Measurements from ENCODE around the gene PPP1R12B. TPM values are rescaled to one million over a fixed set of nuclear protein-coding genes. Genes with fewer than 3 reads are reported as not detected.
"Not testable (repeated sequence)": the region's sequence is repeated elsewhere in the genome, so short reads cannot be mapped to it uniquely, and the experiment has no call there.

Gene PPP1R12B
- total and polyA plus RNA-seq, 4 donors = 6.0 to 122 (median 22.0) TPM

- WGBS, 2 donors = 90 to 92% methylated on average over 2 of the region's 3 CpGs
- ATAC-seq (ENCODE audit: insufficient read depth, low FRiP score); H3K9me3 ChIP-seq (ENCODE audit: control insufficient read depth in 4 of 4, insufficient read depth in 3 of 4, low read length in 3 of 4): not testable (repeated sequence)
Observed at GRCh38 chr1:202467381-202467780, 118.9 kb downstream of the PPP1R12B start.

DNA sequence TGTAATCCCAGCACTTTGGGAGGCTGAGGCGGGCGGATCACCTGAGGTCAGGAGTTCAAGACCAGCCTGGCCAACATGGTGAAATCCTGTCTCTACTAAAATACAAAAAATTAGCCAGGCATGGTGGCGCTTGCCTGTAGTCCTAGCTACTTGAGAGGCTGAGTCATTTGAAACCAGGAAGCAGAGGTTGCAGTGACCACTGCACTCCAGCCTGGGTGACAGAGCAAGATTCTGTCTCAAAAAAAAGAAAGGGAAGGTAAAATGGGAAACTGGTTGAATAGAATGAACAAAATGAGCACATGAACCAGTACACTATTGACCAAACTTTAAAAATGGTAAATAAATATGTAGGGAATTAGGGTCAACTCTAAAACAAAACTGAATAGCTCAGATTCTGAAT, 120.2 kb downstream of the PPP1R12B start:
- not testable (repeated sequence) for H3K4me3 ChIP-seq; H3K27me3 ChIP-seq (ENCODE audit: control insufficient read depth in 3 of 3, insufficient read depth in 3 of 3, low read length in 2 of 3); H3K9me3 ChIP-seq (ENCODE audit: control insufficient read depth in 4 of 4, insufficient read depth in 3 of 4, low read length in 3 of 4); DNase-seq; ATAC-seq (ENCODE audit: insufficient read depth, low FRiP score); H3K36me3 ChIP-seq (ENCODE audit: control insufficient read depth in 4 of 4, insufficient read depth in 4 of 4, low read length in 4 of 4); H3K9ac ChIP-seq (ENCODE audit: insufficient read depth in 1 of 2, low read length in 2 of 2); H3K4me1 ChIP-seq (ENCODE audit: control insufficient read depth in 5 of 5, insufficient read depth in 5 of 5, low read length in 5 of 5)
- H3K27ac ChIP-seq (ENCODE audit: low read depth in 1 of 2, low read length in 1 of 2) = peak overlapping the region in 1 of 2 donors; percentile 72
- 78 to 82% methylated on average over 3 of the region's 3 CpGs for WGBS, 2 donors

More at GRCh38 chr1:202467381-202467780, 118.9 kb downstream of the PPP1R12B start:
- not testable (repeated sequence) for H3K4me1 ChIP-seq (ENCODE audit: control insufficient read depth in 5 of 5, insufficient read depth in 5 of 5, low read length in 5 of 5); H3K4me3 ChIP-seq; H3K36me3 ChIP-seq (ENCODE audit: control insufficient read depth in 4 of 4, insufficient read depth in 4 of 4, low read length in 4 of 4); DNase-seq; H3K27me3 ChIP-seq (ENCODE audit: control insufficient read depth in 3 of 3, insufficient read depth in 3 of 3, low read length in 2 of 3); H3K27ac ChIP-seq (ENCODE audit: low read depth in 1 of 2, low read length in 1 of 2); H3K9ac ChIP-seq (ENCODE audit: insufficient read depth in 1 of 2, low read length in 2 of 2)

DNA sequence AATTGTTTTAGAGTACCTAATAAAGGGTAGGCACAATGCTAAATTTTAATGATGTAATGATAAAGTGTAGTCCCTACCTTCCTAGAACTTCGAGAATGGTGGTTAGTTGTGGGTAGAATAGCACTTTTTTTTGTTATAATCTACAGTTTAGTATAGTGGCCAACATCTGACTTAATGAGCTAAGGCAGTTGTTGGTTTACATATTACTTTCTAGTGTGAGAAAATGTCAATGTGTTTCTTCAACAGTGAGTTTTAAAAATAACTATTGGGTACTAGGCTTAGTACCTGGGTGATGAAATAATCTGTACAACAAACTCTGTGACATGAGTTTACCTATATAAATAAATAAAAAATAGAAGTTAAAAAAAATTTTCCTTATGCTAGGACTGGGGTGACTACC, 120.6 kb downstream of the PPP1R12B start:
- not testable (repeated sequence) for H3K9me3 ChIP-seq (ENCODE audit: control insufficient read depth in 4 of 4, insufficient read depth in 3 of 4, low read length in 3 of 4); H3K4me3 ChIP-seq; H3K27me3 ChIP-seq (ENCODE audit: control insufficient read depth in 3 of 3, insufficient read depth in 3 of 3, low read length in 2 of 3); H3K9ac ChIP-seq (ENCODE audit: insufficient read depth in 1 of 2, low read length in 2 of 2); H3K36me3 ChIP-seq (ENCODE audit: control insufficient read depth in 4 of 4, insufficient read depth in 4 of 4, low read length in 4 of 4); ATAC-seq (ENCODE audit: insufficient read depth, low FRiP score); H3K4me1 ChIP-seq (ENCODE audit: control insufficient read depth in 5 of 5, insufficient read depth in 5 of 5, low read length in 5 of 5); DNase-seq
- 94 to 95% methylated on average over 1 of the region's 1 CpG for WGBS, 2 donors
- H3K27ac ChIP-seq (ENCODE audit: low read depth in 1 of 2, low read length in 1 of 2) = peak overlapping the region in 1 of 2 donors; percentile 85

DNA sequence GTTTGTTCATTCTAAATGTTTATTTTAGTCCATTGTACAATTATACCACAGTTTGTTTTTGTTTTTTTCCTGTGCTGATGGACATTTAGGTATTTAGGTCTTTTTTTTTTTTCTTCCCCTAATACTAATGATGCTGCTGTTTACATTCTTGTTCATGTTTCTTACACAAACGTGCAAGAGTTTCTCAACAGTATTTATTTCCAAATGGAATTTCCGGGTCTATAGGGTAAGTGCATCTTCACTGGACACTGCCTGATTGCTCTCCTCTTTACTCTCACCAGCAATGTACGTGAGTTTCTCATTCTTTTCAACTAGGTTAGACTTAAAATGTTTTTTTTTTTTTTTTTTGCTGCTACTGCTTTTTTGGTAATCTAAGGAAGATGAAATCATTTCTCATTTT, 122.7 kb downstream of the PPP1R12B start:
- Histone ChIP-seq H3K27ac (ENCODE audit: low read depth in 1 of 2, low read length in 1 of 2) (peak overlapping the region in 1 of 2 donors; percentile 16), H3K27me3 (ENCODE audit: control insufficient read depth in 3 of 3, insufficient read depth in 3 of 3, low read length in 2 of 3) (no peaks in the 10 kb centered on the region), H3K4me1 (ENCODE audit: control insufficient read depth in 5 of 5, insufficient read depth in 5 of 5, low read length in 5 of 5) (peaks cover 0 to 4% (median 0%) of the 10 kb centered on the region in 5 donors), H3K9me3 (ENCODE audit: control insufficient read depth in 4 of 4, insufficient read depth in 3 of 4, low read length in 3 of 4) (no peaks in the 10 kb centered on the region), H3K36me3 (ENCODE audit: control insufficient read depth in 4 of 4, insufficient read depth in 4 of 4, low read length in 4 of 4) (peaks cover 0 to 2% (median 0%) of the 10 kb centered on the region in 4 donors), H3K9ac (ENCODE audit: insufficient read depth in 1 of 2, low read length in 2 of 2) (no peak overlapping the region), H3K4me3 (no peak overlapping the region)
- DNase-seq (no peak), ATAC-seq (ENCODE audit: insufficient read depth, low FRiP score) (no peak)
- no peak for TF ChIP-seq CTCF (IDR thresholded peaks at IDR 0.05; ENCODE audit: control extremely low read depth, extremely low read depth)
- WGBS, 2 donors = 55 to 64% methylated on average over 3 of the region's 3 CpGs

DNA sequence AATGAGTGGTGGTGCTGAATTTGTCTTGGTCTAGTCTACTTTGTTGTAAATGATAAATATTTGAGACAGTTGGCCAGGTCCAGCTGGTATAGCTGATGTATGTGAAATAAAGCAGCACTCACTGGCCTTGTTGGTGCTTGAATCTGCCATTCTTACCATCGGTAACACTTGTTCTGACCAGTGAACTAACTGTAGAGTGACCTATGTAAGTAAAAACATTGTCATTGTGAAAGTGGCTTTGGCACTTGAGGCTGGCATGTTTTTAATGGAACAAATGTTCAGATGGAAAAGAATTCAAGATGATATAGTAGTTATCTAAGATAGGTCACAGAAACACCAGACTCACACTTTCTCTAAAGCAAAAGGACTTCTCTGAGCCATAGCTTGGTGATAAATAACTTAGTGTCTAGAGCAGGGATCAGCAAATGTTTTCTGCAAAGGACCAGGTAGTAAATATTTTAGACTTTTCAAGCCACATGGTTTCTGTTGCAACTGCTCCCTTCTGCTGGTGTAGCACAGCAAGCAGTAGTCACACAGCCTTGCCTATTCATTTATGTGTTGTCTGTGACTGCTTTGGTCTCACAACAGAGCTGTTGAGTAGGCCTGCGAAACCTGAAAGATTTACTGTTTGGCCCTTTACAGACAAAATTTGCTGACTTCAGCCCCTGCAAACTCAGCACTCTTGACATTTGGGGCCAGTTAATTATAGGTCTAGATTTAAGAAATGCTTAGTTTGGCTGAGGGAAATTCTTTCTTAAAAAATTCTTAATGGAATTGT, 124.0 kb downstream of the PPP1R12B start:
- not testable (repeated sequence) for ATAC-seq (ENCODE audit: insufficient read depth, low FRiP score); H3K27me3 ChIP-seq (ENCODE audit: control insufficient read depth in 3 of 3, insufficient read depth in 3 of 3, low read length in 2 of 3); H3K9me3 ChIP-seq (ENCODE audit: control insufficient read depth in 4 of 4, insufficient read depth in 3 of 4, low read length in 3 of 4); DNase-seq; H3K4me3 ChIP-seq; H3K4me1 ChIP-seq (ENCODE audit: control insufficient read depth in 5 of 5, insufficient read depth in 5 of 5, low read length in 5 of 5); H3K9ac ChIP-seq (ENCODE audit: insufficient read depth in 1 of 2, low read length in 2 of 2); H3K36me3 ChIP-seq (ENCODE audit: control insufficient read depth in 4 of 4, insufficient read depth in 4 of 4, low read length in 4 of 4)
- 90 to 99% methylated on average over 2 of the region's 2 CpGs for WGBS, 2 donors
- peak overlapping the region in 1 of 2 donors; percentile 21 for H3K27ac ChIP-seq (ENCODE audit: low read depth in 1 of 2, low read length in 1 of 2)

DNA sequence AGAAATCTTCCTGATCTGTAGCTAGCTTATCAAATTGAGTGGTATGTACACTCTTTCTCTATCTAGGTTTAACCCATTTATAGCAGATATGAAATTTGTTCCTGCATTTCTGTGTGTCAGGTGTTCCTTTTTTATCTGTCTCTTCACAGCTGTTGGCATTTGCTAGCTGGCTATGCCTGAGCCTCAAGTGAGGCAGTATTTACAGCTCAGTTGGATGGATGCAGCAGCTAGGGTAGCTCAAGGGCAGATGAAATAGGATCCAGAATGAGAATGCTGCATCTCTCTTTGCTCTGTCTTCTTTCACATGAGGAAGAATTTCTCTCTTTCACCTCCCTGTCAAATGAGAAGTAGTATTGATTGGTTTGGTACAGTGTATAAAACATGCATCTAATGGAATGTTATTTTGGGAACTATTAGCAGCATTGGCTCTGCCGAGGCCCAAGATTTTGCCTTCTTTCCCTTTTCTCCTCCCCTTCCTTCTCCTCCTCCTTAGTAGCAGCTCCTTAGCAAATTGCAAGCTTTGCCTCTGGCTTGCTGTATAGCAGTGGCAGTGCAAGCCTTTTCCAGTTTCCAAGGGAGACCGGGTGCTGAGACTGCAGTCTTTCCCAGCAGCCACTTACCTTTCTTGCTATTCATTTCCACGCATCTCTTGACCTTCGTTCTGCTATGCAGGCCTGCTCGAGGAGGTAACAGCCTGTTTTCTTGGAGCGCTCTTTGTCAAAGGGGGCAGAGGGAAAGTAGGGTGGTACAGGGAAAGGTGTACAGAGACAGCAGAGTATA, 125.0 kb downstream of the PPP1R12B start:
- peak overlapping the region in 1 of 2 donors; percentile 21 for H3K27ac ChIP-seq (ENCODE audit: low read depth in 1 of 2, low read length in 1 of 2)
- 92% methylated on average over 6 of the region's 6 CpGs for WGBS, 2 donors
- H3K36me3 ChIP-seq (ENCODE audit: control insufficient read depth in 4 of 4, insufficient read depth in 4 of 4, low read length in 4 of 4); ATAC-seq (ENCODE audit: insufficient read depth, low FRiP score); H3K4me3 ChIP-seq; DNase-seq; H3K9me3 ChIP-seq (ENCODE audit: control insufficient read depth in 4 of 4, insufficient read depth in 3 of 4, low read length in 3 of 4); H3K4me1 ChIP-seq (ENCODE audit: control insufficient read depth in 5 of 5, insufficient read depth in 5 of 5, low read length in 5 of 5); H3K9ac ChIP-seq (ENCODE audit: insufficient read depth in 1 of 2, low read length in 2 of 2); H3K27me3 ChIP-seq (ENCODE audit: control insufficient read depth in 3 of 3, insufficient read depth in 3 of 3, low read length in 2 of 3): not testable (repeated sequence)

DNA sequence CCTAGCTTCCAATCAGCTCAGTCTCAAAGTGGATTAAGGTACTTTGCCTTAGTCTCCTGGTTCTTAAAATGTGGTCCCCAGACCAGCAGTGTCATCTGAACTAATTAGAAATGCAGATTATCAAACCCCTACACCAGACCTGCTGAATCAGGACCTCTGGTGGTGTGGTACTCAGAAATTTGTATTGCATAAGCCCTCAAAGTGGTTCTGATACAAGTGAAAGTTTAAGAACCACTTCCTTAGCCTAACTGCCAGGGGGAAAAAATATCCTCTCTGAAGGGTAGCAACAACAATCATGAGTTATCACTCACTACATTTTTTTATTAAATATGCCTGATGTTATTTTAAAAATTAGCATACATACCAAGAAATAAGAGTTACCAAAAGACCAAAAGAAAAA, 131.2 kb downstream of the PPP1R12B start:
- not testable (repeated sequence) for ATAC-seq (ENCODE audit: insufficient read depth, low FRiP score); H3K27me3 ChIP-seq (ENCODE audit: control insufficient read depth in 3 of 3, insufficient read depth in 3 of 3, low read length in 2 of 3); H3K36me3 ChIP-seq (ENCODE audit: control insufficient read depth in 4 of 4, insufficient read depth in 4 of 4, low read length in 4 of 4); H3K9me3 ChIP-seq (ENCODE audit: control insufficient read depth in 4 of 4, insufficient read depth in 3 of 4, low read length in 3 of 4); H3K4me3 ChIP-seq; H3K9ac ChIP-seq (ENCODE audit: insufficient read depth in 1 of 2, low read length in 2 of 2); DNase-seq
- Histone ChIP-seq H3K27ac (ENCODE audit: low read depth in 1 of 2, low read length in 1 of 2) (peak overlapping the region in 1 of 2 donors; percentile 70), H3K4me1 (ENCODE audit: control insufficient read depth in 5 of 5, insufficient read depth in 5 of 5, low read length in 5 of 5) (peaks cover 0 to 13% (median 0%) of the 10 kb centered on the region in 5 donors)
